ENCODE results near the gene TJP1.

DNA sequence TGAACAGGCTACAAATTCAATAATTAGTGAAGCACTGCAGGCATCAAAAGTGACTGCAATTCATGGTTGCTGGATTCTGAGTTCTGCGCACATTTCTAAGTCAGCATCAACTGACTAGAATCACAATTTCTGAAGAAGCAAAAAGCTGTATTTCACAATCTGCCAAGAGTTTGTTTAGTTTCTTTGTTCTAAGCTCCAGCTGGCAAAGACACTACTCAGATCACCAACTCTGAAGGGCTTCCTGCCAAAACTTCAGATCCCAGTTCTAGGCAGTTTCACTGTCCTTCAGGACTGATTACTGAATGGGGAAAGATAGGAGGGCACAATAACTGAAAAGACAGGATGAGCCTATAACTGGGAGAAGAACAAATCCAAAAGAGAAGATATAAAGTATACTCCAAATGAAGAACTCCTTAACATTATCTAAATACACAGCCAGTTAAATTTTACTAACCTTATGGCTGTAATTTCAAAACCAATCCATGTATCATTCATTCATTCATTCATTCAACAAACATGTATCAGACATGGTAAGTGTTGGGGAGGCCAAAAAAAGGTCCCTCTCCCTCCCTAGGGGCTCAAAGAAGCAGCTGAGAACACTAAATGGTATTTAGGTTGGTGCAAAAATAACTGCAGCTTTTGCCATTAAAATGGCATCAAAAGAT, 17.1 kb downstream of the TJP1 start:
- TF ChIP-seq, protein P1, sequence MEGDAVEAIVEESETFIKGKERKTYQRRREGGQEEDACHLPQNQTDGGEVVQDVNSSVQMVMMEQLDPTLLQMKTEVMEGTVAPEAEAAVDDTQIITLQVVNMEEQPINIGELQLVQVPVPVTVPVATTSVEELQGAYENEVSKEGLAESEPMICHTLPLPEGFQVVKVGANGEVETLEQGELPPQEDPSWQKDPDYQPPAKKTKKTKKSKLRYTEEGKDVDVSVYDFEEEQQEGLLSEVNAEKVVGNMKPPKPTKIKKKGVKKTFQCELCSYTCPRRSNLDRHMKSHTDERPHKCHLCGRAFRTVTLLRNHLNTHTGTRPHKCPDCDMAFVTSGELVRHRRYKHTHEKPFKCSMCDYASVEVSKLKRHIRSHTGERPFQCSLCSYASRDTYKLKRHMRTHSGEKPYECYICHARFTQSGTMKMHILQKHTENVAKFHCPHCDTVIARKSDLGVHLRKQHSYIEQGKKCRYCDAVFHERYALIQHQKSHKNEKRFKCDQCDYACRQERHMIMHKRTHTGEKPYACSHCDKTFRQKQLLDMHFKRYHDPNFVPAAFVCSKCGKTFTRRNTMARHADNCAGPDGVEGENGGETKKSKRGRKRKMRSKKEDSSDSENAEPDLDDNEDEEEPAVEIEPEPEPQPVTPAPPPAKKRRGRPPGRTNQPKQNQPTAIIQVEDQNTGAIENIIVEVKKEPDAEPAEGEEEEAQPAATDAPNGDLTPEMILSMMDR (IDR thresholded peaks at IDR 0.05) = no peak
- no peak for TF ChIP-seq POLR2A (IDR thresholded peaks at IDR 0.05)

Data from lower leg skin (tissue), 3 donors.